GM12874 (cell line): ENCODE results near the gene AOAH.

Source experiments
- CTCF ChIP-seq: IDR thresholded peaks from 2 replicates; pipeline ENCODE4 v1.5.1; 2011; ENCODE audit warnings: low read depth, mild to moderate bottlenecking, control low read depth, low read length, moderate library complexity; ENCODE audit not compliant: insufficient read depth

AOAH gene

GRCh38 chr7:36614959-36615358, 109.3 kb downstream of the AOAH start:
- no peak for TF ChIP-seq CTCF

GRCh38 chr7:36613031-36613614, 111.2 kb downstream of the AOAH start:
- no peak for TF ChIP-seq CTCF

- no peak for TF ChIP-seq CTCF
These were observed 112.6 kb downstream of the AOAH start for GRCh38 chr7:36611703-36612102.

GRCh38 chr7:36607721-36608095, 116.6 kb downstream of the AOAH start:
- no peak for TF ChIP-seq CTCF

GRCh38 chr7:36606976-36607720, 117.1 kb downstream of the AOAH start:
- no peak for TF ChIP-seq CTCF

- no peak for TF ChIP-seq CTCF
These were observed 117.9 kb downstream of the AOAH start for GRCh38 chr7:36606153-36606975.
